GM10248 (cell line): ENCODE measurements around the gene KIF5A.
"Not testable (repeated sequence)": the region's sequence is repeated elsewhere in the genome, so short reads cannot be mapped to it uniquely, and the experiment has no call there.

Experiments
- CTCF ChIA-PET: fragments of 300-600 bp; sonication (Branson Sonifier 250); formaldehyde crosslinking; extraction: SDS; loops from one replicate; lab custom pipeline; 2021; ENCODE audit warnings: antibody characterized with exemption; lab: Yijun Ruan, JAX
- POLR2A ChIA-PET: fragments of 350-650 bp; sonication (Branson Sonifier 250); formaldehyde crosslinking; extraction: SDS; loops from one replicate; lab custom pipeline; 2020; ENCODE audit warnings: antibody characterized with exemption; lab: Yijun Ruan, JAX
- DNase-seq: peaks from one replicate; pipeline ENCODE4 v3.0.0; 2012; ENCODE audit errors: extremely low spot score
- CTCF ChIP-seq: IDR thresholded peaks from 2 replicates; pipeline ENCODE4 v1.5.1; 2012; ENCODE audit warnings: mild to moderate bottlenecking, low read depth; ENCODE audit errors: extremely low read depth, missing control alignments, control extremely low read depth

KIF5A gene

GRCh38 chr12:57564178-57564740, 14.4 kb downstream of the KIF5A start:
- TF ChIP-seq CTCF = no peak
- ChIA-PET POLR2A (no interaction called here), CTCF (interaction anchor here (12.9 kb wide), 1 partner anchor 19 kb away, joined by 134 read pairs; no protein-coding TSS in a partner anchor)
- no peak for DNase-seq

GRCh38 chr12:57568838-57569237, 19.0 kb downstream of the KIF5A start:
- ChIA-PET POLR2A (no interaction called here), CTCF (interaction anchor here (1.6 to 12.9 kb wide), 2 partner anchors 14 to 125 kb away, joined by 3 to 134 read pairs; partner anchors contain the start of gene OS9)
- no peak for DNase-seq
- no peak for TF ChIP-seq CTCF

- CTCF ChIA-PET = interaction anchor here (1.6 to 12.9 kb wide), 2 partner anchors 13 to 124 kb away, joined by 3 to 134 read pairs; partner anchors contain the start of gene OS9
- TF ChIP-seq CTCF = no peak
- POLR2A ChIA-PET = no interaction called here
- no peak for DNase-seq
These were observed 20.0 kb downstream of the KIF5A start for GRCh38 chr12:57569858-57570257.

GRCh38 chr12:57570438-57570837, 20.6 kb downstream of the KIF5A start:
- POLR2A ChIA-PET, DNase-seq: not testable (repeated sequence)
- CTCF ChIA-PET = interaction anchor here (1.0 to 12.9 kb wide), 5 partner anchors 8 to 52 kb away, joined by 3 to 134 read pairs (median 4); no protein-coding TSS in a partner anchor

GRCh38 chr12:57571926-57572762, 22.3 kb downstream of the KIF5A start:
- TF ChIP-seq CTCF = no peak
- no peak for DNase-seq
- ChIA-PET POLR2A (no interaction called here), CTCF (interaction anchor here (1.5 to 12.9 kb wide), 3 partner anchors 11 to 50 kb away, joined by 3 to 134 read pairs (median 5); no protein-coding TSS in a partner anchor)

- no peak for TF ChIP-seq CTCF
- ChIA-PET CTCF (interaction anchor here (1.1 to 12.9 kb wide), 5 partner anchors 8 to 116 kb away, joined by 3 to 134 read pairs (median 4); partner anchors contain the start of gene GLI1), POLR2A (no interaction called here)
- DNase-seq = no peak
These were observed 25.0 kb downstream of the KIF5A start for GRCh38 chr12:57574795-57575194.
